NCI-H128 (cell line): Measurements from ENCODE around the gene PIK3R6.

Experiments
- DNase-seq: peaks from one replicate; lab custom pipeline; 2025; ENCODE audit not compliant: unreplicated experiment; lab: John Stamatoyannopoulos, UW

PIK3R6 gene

GRCh38 chr17:8754890-8755289 lies 112.6 kb downstream of the PIK3R6 start:
- no peak for DNase-seq

DNA sequence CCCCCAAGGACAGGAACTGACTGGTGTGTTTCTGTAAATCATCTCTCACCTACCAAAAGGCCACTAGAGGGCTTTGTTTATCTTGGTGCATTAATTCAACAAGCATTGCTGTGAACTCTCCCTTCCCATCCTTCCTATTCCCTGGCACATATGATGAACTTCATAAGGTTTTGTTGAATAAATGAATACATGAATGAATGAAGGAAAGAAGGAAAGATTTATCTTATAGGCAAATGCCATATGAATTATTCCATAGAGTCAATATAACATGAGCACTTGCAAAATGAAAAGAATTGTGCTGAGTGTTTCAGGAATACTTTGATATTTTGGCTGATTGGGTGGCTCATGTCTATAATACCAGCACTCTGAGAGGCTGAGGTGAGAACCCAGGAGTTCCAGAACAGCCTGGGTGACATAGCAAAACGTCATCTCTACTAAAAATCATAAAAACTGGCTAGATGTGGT lies 113.5 kb downstream of the PIK3R6 start:
- DNase-seq, result no peak

DNA sequence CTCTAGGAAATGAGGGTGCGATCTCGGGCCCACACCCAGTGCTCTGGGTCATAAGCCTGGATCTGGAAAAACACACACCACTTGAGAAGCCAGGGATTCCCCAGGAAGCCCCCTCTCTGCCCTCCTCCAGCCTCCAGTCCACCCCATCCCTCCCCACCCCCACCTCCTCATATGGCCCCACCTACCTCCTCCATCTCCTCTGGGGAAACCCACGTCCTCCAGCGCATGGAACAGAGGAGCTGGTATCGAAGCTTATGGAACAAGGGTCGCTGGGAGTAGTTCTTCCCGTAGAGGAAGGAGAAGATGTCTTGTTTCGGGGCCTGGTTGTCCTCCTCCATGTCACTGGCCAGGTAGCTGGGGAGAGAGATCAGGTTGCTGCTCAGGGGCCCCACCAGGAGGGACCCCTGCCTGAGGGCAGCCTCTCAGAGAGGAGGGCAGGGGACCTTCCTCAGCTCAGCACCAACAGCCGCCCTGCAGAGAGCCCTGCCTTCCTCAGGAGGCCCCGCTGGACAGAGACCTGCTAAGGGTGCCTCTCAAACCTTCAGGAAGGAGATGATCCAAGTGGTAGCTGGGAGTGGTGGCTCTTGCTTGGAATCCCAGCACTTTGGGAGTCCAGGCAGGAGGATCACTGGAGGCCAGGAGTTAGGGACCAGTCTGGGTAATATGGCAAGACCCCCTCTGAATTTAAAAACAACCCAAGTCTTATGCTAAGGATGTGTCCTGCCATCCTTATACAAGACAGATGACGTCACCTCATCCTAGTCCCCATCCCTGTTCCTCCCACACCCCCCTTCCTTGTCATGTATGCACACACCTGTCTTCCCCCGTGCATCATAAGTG lies 114.1 kb downstream of the PIK3R6 start:
- no peak for DNase-seq
